GM10266 (cell line): ENCODE data around the gene IL20RA.
"Not testable (repeated sequence)": the region's sequence is repeated elsewhere in the genome, so short reads cannot be mapped to it uniquely, and the experiment has no call there.

ENCODE experiments used
- DNase-seq: peaks from one replicate; pipeline ENCODE4 v3.0.0; 2012; ENCODE audit errors: extremely low spot score
- CTCF ChIP-seq: IDR thresholded peaks from 2 replicates; pipeline ENCODE4 v1.5.1; 2012; ENCODE audit warnings: mild to moderate bottlenecking, low read depth; ENCODE audit not compliant: control insufficient read depth, insufficient read depth; ENCODE audit errors: missing control alignments

IL20RA gene

GRCh38 chr6:136975089-136975715 lies 69.6 kb downstream of the IL20RA start:
- no peak for TF ChIP-seq CTCF
- no peak for DNase-seq

- DNase-seq, result not testable (repeated sequence)
These were observed 71.0 kb downstream of the IL20RA start for GRCh38 chr6:136973781-136974180.

- TF ChIP-seq CTCF, result no peak
These were observed 73.2 kb downstream of the IL20RA start for GRCh38 chr6:136971609-136972008.

GRCh38 chr6:136969930-136970329 lies 74.8 kb downstream of the IL20RA start:
- no peak for TF ChIP-seq CTCF
- no peak for DNase-seq

More at GRCh38 chr6:136971609-136972008, 73.2 kb downstream of the IL20RA start:
- no peak for DNase-seq

GRCh38 chr6:136969433-136969832 lies 75.3 kb downstream of the IL20RA start:
- TF ChIP-seq CTCF, result no peak
- no peak for DNase-seq

GRCh38 chr6:136968837-136969236 lies 75.9 kb downstream of the IL20RA start:
- TF ChIP-seq CTCF, result no peak
- no peak for DNase-seq

- peak; percentile 88 for TF ChIP-seq CTCF
- DNase-seq, result peak; percentile 84
These were observed 76.7 kb downstream of the IL20RA start for GRCh38 chr6:136967876-136968752.
